Stimulated activated CD4-positive, alpha-beta T cell treated with anti-CD3 and anti-CD28 coated beads, TNF-alpha, amount 100 ng/mL, for 48 hours (primary cell): ENCODE measurements around the gene DRD1.
A peak's percentile ranks its signal among the peaks of the same experiment; 100 is the strongest.

Source experiments
- DNase-seq, 3 donors: peaks; one replicate each; pipeline ENCODE4 v3.0.0-alpha.2; 2020; ENCODE audit warnings: low read depth in 3 of 3

Gene DRD1

GRCh38 chr5:175444060-175444904, at the start of gene DRD1:
Gene DRD1, minus strand, starts transcription at chr5:175444182. Its CDS starts 1,083 bp downstream, at chr5:175443099.
- peak in 2 of 3 donors; percentile 35 to 47 for DNase-seq

GRCh38 chr5:175493726-175494125, 49.7 kb upstream of the DRD1 start:
- no peak for DNase-seq

DNA sequence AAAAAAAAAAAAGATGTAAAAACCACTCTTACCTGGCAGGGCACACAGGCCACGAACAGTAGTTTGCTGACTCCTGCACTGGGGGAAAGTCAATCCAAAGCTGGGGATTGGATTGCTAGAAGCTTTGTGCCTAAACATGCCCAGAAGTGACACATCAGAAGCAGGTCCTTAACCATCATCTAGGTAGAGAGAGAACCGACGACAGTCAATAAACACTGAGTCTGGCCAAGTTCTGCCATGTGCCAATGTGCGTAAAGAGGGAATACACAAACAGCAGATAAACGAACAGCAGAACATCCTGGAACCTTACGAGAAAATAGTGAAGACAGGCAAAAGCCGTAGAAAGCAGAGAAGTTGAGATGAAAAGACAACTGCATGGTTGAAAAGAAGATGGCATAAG, 49.3 kb upstream of the DRD1 start:
- no peak for DNase-seq

- DNase-seq: no peak
Observed at GRCh38 chr5:175491223-175491622, 47.2 kb upstream of the DRD1 start.

DNA sequence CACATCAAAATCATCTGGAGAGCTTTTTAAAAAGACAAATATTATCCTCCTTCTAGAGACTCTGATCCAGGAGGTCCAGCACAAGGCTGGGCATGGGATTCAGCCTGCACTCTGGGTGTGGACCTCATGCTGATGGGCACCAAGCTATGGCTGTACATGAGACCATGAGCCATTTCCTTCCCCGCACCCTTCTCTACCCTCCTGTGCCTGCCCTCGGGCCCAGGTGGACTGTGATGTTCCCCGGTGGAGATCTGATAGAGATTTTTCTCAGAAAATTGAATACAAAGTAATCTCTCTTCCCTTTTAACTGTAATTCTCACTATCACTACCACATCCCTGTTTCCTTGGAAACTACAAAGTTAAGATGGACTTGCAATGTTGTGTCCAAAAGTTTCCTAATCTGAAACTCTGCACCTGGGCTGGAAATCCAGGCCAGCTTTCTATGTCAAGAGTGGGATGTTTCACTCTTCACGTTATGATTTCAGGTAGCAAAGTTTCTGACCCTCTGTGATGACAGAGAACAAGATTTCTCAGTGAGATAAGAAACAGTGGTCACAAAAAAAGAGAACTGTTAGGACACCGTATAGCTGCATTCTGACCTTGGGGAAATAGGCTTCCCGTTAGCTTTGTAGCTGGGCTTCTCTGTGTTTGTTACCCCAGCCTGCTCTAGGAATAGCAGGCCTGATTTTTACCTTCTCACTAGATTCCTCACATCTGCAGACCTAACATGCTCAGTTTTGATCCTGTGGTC, 45.9 kb upstream of the DRD1 start:
- DNase-seq: no peak

GRCh38 chr5:175487514-175488222, 43.7 kb upstream of the DRD1 start:
- DNase-seq: no peak

GRCh38 chr5:175485631-175486030, 41.6 kb upstream of the DRD1 start:
- no peak for DNase-seq

- DNase-seq: no peak
Observed at GRCh38 chr5:175484829-175485228, 40.8 kb upstream of the DRD1 start.

- DNase-seq: no peak
Observed at GRCh38 chr5:175484322-175484721, 40.3 kb upstream of the DRD1 start.

DNA sequence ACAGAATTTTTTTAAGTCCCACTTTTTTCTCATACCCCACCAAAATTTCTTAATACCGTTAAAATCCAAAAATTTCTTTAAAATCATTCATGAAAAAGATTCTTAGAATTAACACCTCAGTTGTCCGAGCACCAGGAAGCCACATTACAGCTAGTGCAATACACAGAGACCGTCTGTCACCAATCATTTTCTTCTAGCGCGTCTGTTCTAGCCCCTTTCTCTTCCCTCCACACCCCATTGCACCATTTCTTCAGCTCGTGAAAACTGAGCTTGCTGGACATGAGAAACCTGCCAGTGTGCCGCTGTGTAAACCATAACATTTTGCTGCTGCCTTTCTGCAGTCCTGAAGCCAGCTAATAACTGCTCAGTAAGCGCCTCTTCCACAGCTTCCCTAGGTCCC, 39.4 kb upstream of the DRD1 start:
- DNase-seq: no peak

DNA sequence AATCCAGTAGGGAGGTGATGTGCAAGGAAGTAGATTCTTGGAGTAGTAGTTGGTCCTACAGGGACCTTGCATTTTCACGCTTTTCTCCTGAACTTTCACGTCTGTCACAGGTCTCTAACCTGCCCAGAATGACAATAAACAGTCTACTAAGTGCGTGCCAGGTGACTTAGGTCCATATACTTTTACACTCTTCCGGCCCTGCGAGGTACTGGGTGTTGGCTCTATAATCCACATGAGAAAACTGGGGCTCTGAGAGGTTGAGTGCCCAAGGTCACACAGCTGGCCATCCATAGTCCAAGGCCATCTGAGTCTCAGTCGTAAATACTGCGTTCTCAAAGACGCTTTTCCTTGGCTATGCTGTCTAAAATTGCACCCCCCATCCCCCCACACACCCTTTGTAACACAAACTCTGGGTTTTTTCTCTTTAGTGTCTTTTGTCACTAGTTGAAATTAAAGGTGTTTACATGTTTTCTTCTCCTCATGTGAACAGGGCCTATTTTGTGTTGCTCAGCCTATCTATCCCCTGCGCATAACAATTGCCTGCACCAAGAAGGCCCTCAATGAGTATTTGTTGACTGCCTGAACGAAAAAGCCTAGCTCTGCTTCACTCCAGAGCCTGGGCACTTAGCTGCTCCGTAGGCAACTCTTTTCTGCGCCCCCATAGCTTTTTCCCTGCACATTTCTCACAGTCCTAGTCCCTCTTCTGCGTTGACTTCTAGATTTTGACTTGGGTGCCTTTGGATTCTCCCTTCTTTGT, 35.3 kb upstream of the DRD1 start:
- DNase-seq: no peak

GRCh38 chr5:175478384-175479124, 34.6 kb upstream of the DRD1 start, which contains the start of gene SFXN1:
Gene SFXN1, plus strand, starts transcription at chr5:175478560. Its CDS starts 13,544 bp downstream, at chr5:175492104.
- peak; percentile 72 to 74 (median 74) for DNase-seq

DNA sequence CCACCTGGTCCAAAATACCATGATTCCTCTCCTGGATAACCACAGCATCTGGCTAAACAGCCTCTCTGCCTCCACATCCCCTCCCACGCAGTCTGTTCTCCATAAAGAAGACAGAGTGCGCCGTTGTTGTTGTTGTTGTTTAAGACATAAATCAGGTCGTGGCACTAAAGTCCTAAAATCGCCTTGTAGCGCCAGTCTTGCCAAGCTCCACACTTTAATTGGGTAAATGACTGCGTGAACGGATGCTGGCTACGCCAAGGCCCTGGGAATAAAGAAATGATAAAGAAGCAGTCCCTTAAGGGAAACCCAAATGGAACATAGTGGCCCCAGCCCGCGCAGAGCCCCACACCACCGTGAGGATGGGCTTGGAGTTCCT, 34.0 kb upstream of the DRD1 start:
- DNase-seq: no peak

DNA sequence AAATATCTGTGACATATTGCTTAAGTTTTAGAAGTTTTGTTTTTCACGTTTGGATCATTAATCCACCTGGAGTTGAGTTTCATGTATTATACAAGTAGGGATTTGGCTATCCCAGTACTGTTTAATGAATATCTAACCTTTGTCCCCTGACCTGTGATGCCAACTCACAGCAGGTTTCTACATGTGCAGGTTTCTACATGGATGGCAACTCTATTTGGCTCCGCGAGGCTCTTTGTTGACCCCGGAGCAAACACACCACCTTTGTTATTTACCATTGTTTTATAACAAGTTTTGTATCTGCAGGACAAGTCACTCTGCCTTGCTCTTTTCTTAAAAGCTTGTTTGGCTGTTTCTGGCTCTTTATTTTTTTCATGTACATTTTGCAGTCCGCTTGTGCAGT, 33.5 kb upstream of the DRD1 start:
- no peak for DNase-seq

DNA sequence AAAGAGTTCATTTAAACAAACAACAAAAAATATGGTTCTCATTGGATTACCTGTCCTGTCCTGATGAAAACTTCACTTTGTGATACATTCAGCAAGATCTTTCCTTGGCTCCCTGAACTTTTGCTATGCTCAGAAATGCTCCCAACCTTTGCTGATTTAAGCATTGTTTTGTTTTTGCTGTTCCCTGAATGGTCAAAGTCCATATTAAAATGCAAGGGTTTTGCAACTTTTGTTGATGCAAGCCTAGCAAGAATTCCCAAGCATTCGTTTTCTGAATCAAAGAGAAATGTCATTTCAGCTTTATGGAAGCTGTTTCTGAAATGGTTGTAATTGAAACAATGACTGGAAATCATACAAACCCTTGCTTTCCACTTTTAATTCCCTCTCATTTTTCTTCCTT, 31.3 kb upstream of the DRD1 start:
- DNase-seq: no peak

DNA sequence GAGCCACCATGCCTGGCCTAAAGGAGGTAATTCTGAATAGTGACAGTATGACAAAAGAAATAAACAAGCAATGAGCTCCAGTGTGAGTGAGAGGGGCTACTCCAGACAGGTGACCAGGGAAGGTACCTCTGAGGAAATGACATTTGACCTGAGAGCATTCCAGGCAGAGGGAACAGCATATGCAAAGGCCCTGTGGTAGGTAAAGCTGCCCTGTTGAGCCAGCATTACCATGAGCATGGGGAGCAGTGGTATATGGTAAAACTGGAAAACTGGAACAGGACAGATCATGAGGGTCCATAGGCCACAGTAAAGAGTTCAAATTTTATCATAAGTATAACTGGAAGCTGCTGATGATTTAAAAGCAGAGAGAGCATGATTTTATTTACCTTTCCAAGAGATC, 28.4 kb upstream of the DRD1 start:
- DNase-seq: no peak

GRCh38 chr5:175471628-175472027, 27.6 kb upstream of the DRD1 start:
- peak in 2 of 3 donors; percentile 14 to 37 for DNase-seq

GRCh38 chr5:175471196-175471595, 27.2 kb upstream of the DRD1 start:
- DNase-seq: no peak

DNA sequence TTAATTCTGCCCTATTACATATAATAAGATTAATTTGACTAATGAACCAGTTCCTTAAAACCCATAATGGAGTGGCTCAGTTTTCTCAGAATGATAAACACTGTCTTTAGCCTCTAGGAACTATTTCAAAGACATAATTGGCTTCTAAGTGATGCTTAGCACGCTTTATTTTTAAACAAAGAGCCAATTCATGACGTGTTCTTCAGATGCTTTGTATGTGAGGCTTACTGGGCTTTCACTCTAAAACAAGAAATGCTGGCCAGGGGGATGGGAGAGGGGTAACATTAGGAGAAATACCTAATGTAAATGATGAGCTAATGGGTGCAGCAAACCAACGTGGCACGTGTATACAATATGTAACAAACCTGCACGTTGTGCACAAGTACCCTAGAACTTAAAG, 26.8 kb upstream of the DRD1 start:
- no peak for DNase-seq

DNA sequence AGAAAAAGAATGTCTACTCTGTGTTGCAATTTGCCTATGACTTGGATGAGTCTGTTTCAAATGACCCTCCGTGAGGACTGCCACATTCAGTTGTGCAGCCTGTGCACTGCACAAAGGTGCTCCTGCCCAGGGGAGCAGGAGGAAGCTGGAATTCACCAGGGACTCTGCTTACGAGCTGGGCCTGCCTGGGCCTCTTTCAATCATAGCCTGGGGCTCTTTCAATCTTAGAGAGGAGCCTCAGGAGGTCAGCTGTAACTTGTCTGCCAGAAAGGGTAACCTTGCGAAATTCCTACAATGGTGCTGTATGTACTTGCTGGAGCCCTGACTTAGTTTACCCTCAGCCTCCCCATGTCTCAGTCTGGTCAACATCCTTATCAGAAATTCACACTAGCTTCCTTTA, 25.9 kb upstream of the DRD1 start:
- no peak for DNase-seq

DNA sequence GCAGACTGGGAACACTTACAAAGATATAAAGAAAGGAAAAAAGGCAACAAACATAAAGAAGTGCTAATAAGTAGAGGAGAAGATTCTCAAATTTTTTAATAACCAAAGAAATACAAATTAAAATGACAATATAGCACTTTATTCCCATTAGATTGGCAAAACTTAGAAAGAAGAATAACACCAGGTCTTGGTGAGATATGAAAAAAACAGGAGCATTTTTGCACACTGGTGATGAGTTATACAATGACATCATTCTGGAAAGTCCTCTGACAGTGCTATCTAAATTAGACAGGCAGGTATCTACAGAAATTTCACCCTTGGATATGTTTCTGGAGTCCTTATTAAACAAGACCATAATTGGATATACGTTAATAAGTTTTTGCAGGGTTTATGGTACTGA, 24.9 kb upstream of the DRD1 start:
- DNase-seq: no peak
